Superior temporal gyrus (tissue), 1 donor: ENCODE results near the gene ITPRID1.
A peak's percentile ranks its signal among the peaks of the same experiment; 100 is the strongest.
"Not testable (repeated sequence)": the region's sequence is repeated elsewhere in the genome, so short reads cannot be mapped to it uniquely, and the experiment has no call there.

Source experiments
- DNase-seq: peaks from one replicate; pipeline ENCODE4 v3.0.0-alpha.2; 2016; ENCODE audit errors: extremely low spot score

Gene ITPRID1

GRCh38 chr7:31516680-31517502 lies 3.0 kb downstream of the ITPRID1 start:
- no peak for DNase-seq

GRCh38 chr7:31517513-31517912 lies 3.6 kb downstream of the ITPRID1 start:
- no peak for DNase-seq

- DNase-seq: no peak
These were observed 4.9 kb downstream of the ITPRID1 start for GRCh38 chr7:31518766-31519165.

- DNase-seq: no peak
These were observed 7.6 kb downstream of the ITPRID1 start for GRCh38 chr7:31521336-31522010.

GRCh38 chr7:31526864-31527263 lies 13.0 kb downstream of the ITPRID1 start:
- no peak for DNase-seq

GRCh38 chr7:31529103-31529502 lies 15.2 kb downstream of the ITPRID1 start:
- DNase-seq: no peak

- not testable (repeated sequence) for DNase-seq
These were observed 26.8 kb downstream of the ITPRID1 start for GRCh38 chr7:31540651-31541185.

- DNase-seq: peak; percentile 37
These were observed 31.7 kb downstream of the ITPRID1 start for GRCh38 chr7:31545549-31545948.

- no peak for DNase-seq
These were observed 35.7 kb downstream of the ITPRID1 start for GRCh38 chr7:31549611-31550010.

- peak; percentile 22 for DNase-seq
These were observed 36.5 kb downstream of the ITPRID1 start for GRCh38 chr7:31550432-31550831.

- DNase-seq: no peak
These were observed 39.8 kb downstream of the ITPRID1 start for GRCh38 chr7:31553661-31554081.

GRCh38 chr7:31562002-31562401 lies 48.1 kb downstream of the ITPRID1 start:
- DNase-seq: no peak

GRCh38 chr7:31563522-31563921 lies 49.6 kb downstream of the ITPRID1 start:
- no peak for DNase-seq

- no peak for DNase-seq
These were observed 50.1 kb downstream of the ITPRID1 start for GRCh38 chr7:31563951-31564350.

- no peak for DNase-seq
These were observed 50.8 kb downstream of the ITPRID1 start for GRCh38 chr7:31564661-31565060.

GRCh38 chr7:31569528-31569927 lies 55.6 kb downstream of the ITPRID1 start:
- DNase-seq: no peak

- DNase-seq: no peak
These were observed 69.6 kb downstream of the ITPRID1 start for GRCh38 chr7:31583526-31583925.

- no peak for DNase-seq
These were observed 70.1 kb downstream of the ITPRID1 start for GRCh38 chr7:31583942-31584341.

GRCh38 chr7:31595390-31595789 lies 81.5 kb downstream of the ITPRID1 start:
- no peak for DNase-seq

- DNase-seq: no peak
These were observed 88.2 kb downstream of the ITPRID1 start for GRCh38 chr7:31602041-31602625.

- no peak for DNase-seq
These were observed 89.2 kb downstream of the ITPRID1 start for GRCh38 chr7:31603046-31603445.

- no peak for DNase-seq
These were observed 99.7 kb downstream of the ITPRID1 start for GRCh38 chr7:31613604-31614003.

GRCh38 chr7:31633467-31633866 lies 119.6 kb downstream of the ITPRID1 start:
- DNase-seq: no peak
